HL-60 (cell line): ENCODE data around the gene MACROD1.
A peak's percentile ranks its signal among the peaks of the same experiment; 100 is the strongest.

Experiments
- DNase-seq, 2 experiments: peaks; one replicate each; pipeline ENCODE4 v3.0.0-alpha.2; 2010 to 2020; ENCODE audit warnings: low read depth in 1 of 2, low spot score in 1 of 2
- H3K27ac ChIP-seq: fragments of 250-450 bp; sonication (Bioruptor Pico); replicated peaks from 2 replicates; pipeline ENCODE4 v1.5.1; 2020; ENCODE audit warnings: mild to moderate bottlenecking, moderate library complexity
- H3K27me3 ChIP-seq: fragments of 250-450 bp; sonication (Bioruptor Pico); 2 replicates; pipeline ENCODE4 v1.5.1; 2021; ENCODE audit warnings: mild to moderate bottlenecking, moderate library complexity; ENCODE audit not compliant: insufficient read depth, poor library complexity, severe bottlenecking
- H3K4me3 ChIP-seq: replicated peaks from 2 replicates; pipeline ENCODE4 v1.5.1; 2011; ENCODE audit warnings: mild to moderate bottlenecking, control low read depth, low read length; ENCODE audit not compliant: insufficient read depth
- GABPA ChIP-seq: IDR thresholded peaks from 2 replicates; pipeline ENCODE4 v1.6.1; 2012; ENCODE audit warnings: low read depth
- POLR2AphosphoS5 ChIP-seq: IDR thresholded peaks from 2 replicates; pipeline ENCODE4 v1.6.1; 2012; ENCODE audit warnings: low read depth
- SPI1 ChIP-seq: IDR thresholded peaks from 2 replicates; pipeline ENCODE4 v1.6.1; 2012; ENCODE audit warnings: low read depth, mild to moderate bottlenecking, borderline replicate concordance
- TF ChIP-seq, protein P1 (sequence below): IDR thresholded peaks from one replicate; pipeline ENCODE4 v1.5.1; 2011; ENCODE audit warnings: low read length, control low read depth, inconsistent platforms; ENCODE audit not compliant: insufficient read depth
- TF ChIP-seq, protein P2 (sequence below): IDR thresholded peaks from 2 replicates; pipeline ENCODE4 v1.6.1; 2012; ENCODE audit warnings: low read depth; ENCODE audit not compliant: insufficient replicate concordance

The MACROD1 gene

DNA sequence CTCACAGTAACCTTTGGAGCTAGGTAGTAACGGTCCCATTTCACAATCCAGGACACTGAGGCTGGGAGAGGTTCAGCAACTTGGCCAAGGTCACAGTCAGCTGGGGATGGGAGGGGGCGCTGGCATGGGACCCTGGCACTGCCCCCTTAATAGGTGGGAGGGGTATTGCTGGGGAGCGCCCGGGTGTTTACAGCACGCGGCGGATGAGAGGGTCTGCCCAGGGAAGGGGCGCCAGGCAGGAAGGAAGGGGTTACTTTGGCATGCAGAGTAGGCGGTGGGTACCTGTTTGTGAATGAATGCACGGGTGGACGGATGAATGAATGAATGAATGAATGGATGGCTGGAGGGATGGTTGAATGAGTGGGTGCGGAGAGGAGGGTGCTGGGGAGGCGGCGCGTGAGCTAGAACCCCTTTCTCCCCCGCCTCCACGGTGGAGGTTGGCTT, 130.8 kb downstream of the MACROD1 start:
- H3K4me3 ChIP-seq: peak overlapping the region; percentile 24
- no peak overlapping the region for H3K27ac ChIP-seq
- H3K27me3 ChIP-seq: peaks cover 25% of the 10 kb centered on the region
- TF ChIP-seq, protein P1, sequence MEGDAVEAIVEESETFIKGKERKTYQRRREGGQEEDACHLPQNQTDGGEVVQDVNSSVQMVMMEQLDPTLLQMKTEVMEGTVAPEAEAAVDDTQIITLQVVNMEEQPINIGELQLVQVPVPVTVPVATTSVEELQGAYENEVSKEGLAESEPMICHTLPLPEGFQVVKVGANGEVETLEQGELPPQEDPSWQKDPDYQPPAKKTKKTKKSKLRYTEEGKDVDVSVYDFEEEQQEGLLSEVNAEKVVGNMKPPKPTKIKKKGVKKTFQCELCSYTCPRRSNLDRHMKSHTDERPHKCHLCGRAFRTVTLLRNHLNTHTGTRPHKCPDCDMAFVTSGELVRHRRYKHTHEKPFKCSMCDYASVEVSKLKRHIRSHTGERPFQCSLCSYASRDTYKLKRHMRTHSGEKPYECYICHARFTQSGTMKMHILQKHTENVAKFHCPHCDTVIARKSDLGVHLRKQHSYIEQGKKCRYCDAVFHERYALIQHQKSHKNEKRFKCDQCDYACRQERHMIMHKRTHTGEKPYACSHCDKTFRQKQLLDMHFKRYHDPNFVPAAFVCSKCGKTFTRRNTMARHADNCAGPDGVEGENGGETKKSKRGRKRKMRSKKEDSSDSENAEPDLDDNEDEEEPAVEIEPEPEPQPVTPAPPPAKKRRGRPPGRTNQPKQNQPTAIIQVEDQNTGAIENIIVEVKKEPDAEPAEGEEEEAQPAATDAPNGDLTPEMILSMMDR: no peak
- TF ChIP-seq GABPA: no peak
- TF ChIP-seq SPI1: no peak
- TF ChIP-seq, protein P2, sequence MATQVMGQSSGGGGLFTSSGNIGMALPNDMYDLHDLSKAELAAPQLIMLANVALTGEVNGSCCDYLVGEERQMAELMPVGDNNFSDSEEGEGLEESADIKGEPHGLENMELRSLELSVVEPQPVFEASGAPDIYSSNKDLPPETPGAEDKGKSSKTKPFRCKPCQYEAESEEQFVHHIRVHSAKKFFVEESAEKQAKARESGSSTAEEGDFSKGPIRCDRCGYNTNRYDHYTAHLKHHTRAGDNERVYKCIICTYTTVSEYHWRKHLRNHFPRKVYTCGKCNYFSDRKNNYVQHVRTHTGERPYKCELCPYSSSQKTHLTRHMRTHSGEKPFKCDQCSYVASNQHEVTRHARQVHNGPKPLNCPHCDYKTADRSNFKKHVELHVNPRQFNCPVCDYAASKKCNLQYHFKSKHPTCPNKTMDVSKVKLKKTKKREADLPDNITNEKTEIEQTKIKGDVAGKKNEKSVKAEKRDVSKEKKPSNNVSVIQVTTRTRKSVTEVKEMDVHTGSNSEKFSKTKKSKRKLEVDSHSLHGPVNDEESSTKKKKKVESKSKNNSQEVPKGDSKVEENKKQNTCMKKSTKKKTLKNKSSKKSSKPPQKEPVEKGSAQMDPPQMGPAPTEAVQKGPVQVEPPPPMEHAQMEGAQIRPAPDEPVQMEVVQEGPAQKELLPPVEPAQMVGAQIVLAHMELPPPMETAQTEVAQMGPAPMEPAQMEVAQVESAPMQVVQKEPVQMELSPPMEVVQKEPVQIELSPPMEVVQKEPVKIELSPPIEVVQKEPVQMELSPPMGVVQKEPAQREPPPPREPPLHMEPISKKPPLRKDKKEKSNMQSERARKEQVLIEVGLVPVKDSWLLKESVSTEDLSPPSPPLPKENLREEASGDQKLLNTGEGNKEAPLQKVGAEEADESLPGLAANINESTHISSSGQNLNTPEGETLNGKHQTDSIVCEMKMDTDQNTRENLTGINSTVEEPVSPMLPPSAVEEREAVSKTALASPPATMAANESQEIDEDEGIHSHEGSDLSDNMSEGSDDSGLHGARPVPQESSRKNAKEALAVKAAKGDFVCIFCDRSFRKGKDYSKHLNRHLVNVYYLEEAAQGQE: no peak
- no peak for TF ChIP-seq POLR2AphosphoS5
- DNase-seq: no peak

DNA sequence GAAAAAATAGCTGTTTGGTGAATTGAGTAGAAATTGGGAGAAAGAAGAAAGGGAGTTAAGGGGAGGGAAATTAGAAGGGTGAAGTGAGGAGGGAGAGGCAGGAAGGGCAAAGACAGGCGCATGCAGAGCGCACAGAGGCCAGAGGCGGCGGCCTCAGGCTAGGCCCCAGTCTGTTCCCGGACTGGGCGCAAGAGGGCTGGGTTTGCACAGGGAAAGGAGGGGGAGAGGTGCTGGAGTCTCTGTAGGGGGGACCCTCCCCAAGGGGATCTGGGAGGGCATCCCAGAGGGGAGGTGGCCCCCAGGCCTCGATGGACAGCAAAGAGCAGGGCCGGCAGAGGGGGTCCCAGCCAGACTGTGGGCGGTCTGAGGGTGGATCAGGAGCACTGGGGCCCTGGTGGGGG, 131.5 kb downstream of the MACROD1 start:
- DNase-seq: no peak
- Histone ChIP-seq H3K4me3 (no peak overlapping the region), H3K27ac (no peak overlapping the region), H3K27me3 (peaks cover 25% of the 10 kb centered on the region)
- TF ChIP-seq, protein P1: no peak
- TF ChIP-seq SPI1 (no peak), POLR2AphosphoS5 (no peak), GABPA (no peak)
- TF ChIP-seq, protein P2: no peak

DNA sequence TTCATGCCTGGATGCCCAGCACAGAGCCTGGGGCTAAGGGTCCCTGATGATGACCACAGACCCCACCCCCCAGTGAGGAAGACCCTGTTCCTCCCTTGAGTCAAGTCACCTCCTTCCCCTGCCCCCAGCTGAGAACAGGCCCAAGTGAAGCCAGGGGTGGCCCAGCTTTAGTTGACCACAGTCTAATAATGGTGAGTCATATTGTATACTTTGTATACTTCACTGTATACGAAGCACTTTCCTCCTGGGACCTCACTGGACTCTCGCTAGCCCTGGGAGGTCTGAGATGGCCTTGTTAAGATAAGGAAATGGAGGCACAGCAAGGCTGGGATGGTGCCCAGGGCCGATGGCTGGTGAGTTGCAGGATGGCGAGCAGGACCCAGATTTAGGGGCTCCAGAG, 133.9 kb downstream of the MACROD1 start:
- no peak overlapping the region for H3K27ac ChIP-seq
- H3K27me3 ChIP-seq: peaks cover 16% of the 10 kb centered on the region
- no peak overlapping the region for H3K4me3 ChIP-seq
- TF ChIP-seq, protein P1: no peak
- TF ChIP-seq SPI1 (no peak), GABPA (no peak), POLR2AphosphoS5 (no peak)
- TF ChIP-seq, protein P2: no peak
- DNase-seq: no peak
